Measurements from ENCODE around the gene HAUS1. TPM values are rescaled to one million over a fixed set of nuclear protein-coding genes. Genes with fewer than 3 reads are reported as not detected.

Gene HAUS1
- total RNA-seq = 12.7 and 18.7 TPM in 2 replicates

GRCh38 chr18:46104128-46104911, at the start of gene HAUS1:
Gene HAUS1, plus strand, starts transcription at chr18:46104385. Its CDS starts 27 bp downstream, at chr18:46104412.
- peak within 1 kb of the TSS; percentile 97 for H3K4me3 ChIP-seq (ENCODE audit: low read depth, low read length)
- no peak for TF ChIP-seq CTCF (IDR thresholded peaks at IDR 0.05; ENCODE audit: insufficient read depth, low read length, severe bottlenecking)
- H3K27me3 ChIP-seq (ENCODE audit: control insufficient read depth, insufficient read depth, low read length) = no peaks in the 10 kb centered on the region
- DNase-seq (ENCODE audit: low read depth) (peak; percentile 70), FAIRE-seq (no peak)
- H3K36me3 ChIP-seq (ENCODE audit: control insufficient read depth, insufficient read depth, low read length) = no peaks in the 10 kb centered on the region

GRCh38 chr18:46054956-46055837, 49.0 kb upstream of the HAUS1 start:
- Histone ChIP-seq H3K27me3 (ENCODE audit: control insufficient read depth, insufficient read depth, low read length) (no peaks in the 10 kb centered on the region), H3K36me3 (ENCODE audit: control insufficient read depth, insufficient read depth, low read length) (no peaks in the 10 kb centered on the region), H3K4me3 (ENCODE audit: low read depth, low read length) (no peak overlapping the region)
- no peak for TF ChIP-seq CTCF (IDR thresholded peaks at IDR 0.05; ENCODE audit: insufficient read depth, low read length, severe bottlenecking)
- DNase-seq (ENCODE audit: low read depth) (no peak), FAIRE-seq (no peak)

- FAIRE-seq (no peak), DNase-seq (ENCODE audit: low read depth) (no peak)
- H3K27me3 ChIP-seq (ENCODE audit: control insufficient read depth, insufficient read depth, low read length) = no peaks in the 10 kb centered on the region
- no peak overlapping the region for H3K4me3 ChIP-seq (ENCODE audit: low read depth, low read length)
- no peak for TF ChIP-seq CTCF (IDR thresholded peaks at IDR 0.05; ENCODE audit: insufficient read depth, low read length, severe bottlenecking)
- no peaks in the 10 kb centered on the region for H3K36me3 ChIP-seq (ENCODE audit: control insufficient read depth, insufficient read depth, low read length)
Observed at GRCh38 chr18:46055838-46056230, 48.4 kb upstream of the HAUS1 start.

GRCh38 chr18:46060359-46060841, 43.8 kb upstream of the HAUS1 start:
- no peak for TF ChIP-seq CTCF (IDR thresholded peaks at IDR 0.05; ENCODE audit: insufficient read depth, low read length, severe bottlenecking)
- Histone ChIP-seq H3K27me3 (ENCODE audit: control insufficient read depth, insufficient read depth, low read length) (no peaks in the 10 kb centered on the region), H3K4me3 (ENCODE audit: low read depth, low read length) (no peak overlapping the region), H3K36me3 (ENCODE audit: control insufficient read depth, insufficient read depth, low read length) (no peaks in the 10 kb centered on the region)
- DNase-seq (ENCODE audit: low read depth) = no peak
- no peak for FAIRE-seq

- FAIRE-seq = peak; percentile 43
- no peak for TF ChIP-seq CTCF (IDR thresholded peaks at IDR 0.05; ENCODE audit: insufficient read depth, low read length, severe bottlenecking)
- DNase-seq (ENCODE audit: low read depth) = no peak
- no peak overlapping the region for H3K4me3 ChIP-seq (ENCODE audit: low read depth, low read length)
- H3K27me3 ChIP-seq (ENCODE audit: control insufficient read depth, insufficient read depth, low read length) = no peaks in the 10 kb centered on the region
- H3K36me3 ChIP-seq (ENCODE audit: control insufficient read depth, insufficient read depth, low read length) = no peaks in the 10 kb centered on the region
Observed at GRCh38 chr18:46061387-46061786, 42.8 kb upstream of the HAUS1 start.

Measured in bronchial epithelial cell (primary cell).